Vagina (tissue), 2 donors: ENCODE data around the gene FAM90A26. TPM values are rescaled to one million over a fixed set of nuclear protein-coding genes. Genes with fewer than 3 reads are reported as not detected.
A peak's percentile ranks its signal among the peaks of the same experiment; 100 is the strongest.
"Not testable (repeated sequence)": the region's sequence is repeated elsewhere in the genome, so short reads cannot be mapped to it uniquely, and the experiment has no call there.

Experiments used
- DNase-seq, 2 donors: peaks; one replicate each; pipeline ENCODE4 v3.0.0-alpha.2; 2017; ENCODE audit errors: extremely low spot score in 2 of 2
- H3K27ac ChIP-seq: fragments of 200-600 bp; sonication (generic); one replicate; pipeline ENCODE4 v1.5.1; 2019
- H3K27me3 ChIP-seq: fragments of 200-600 bp; sonication (generic); one replicate; pipeline ENCODE4 v1.5.1; 2019
- H3K36me3 ChIP-seq, 2 donors: fragments of 200-600 bp; sonication (generic); one replicate each; pipeline ENCODE4 v1.5.1; 2017 to 2019
- H3K4me1 ChIP-seq: fragments of 200-600 bp; sonication (generic); one replicate; pipeline ENCODE4 v1.5.1; 2019
- H3K4me3 ChIP-seq, 2 donors: fragments of 200-600 bp; sonication (generic); 1 replicate in 1 of 2; 2 replicates in 1 of 2; pipeline ENCODE4 v1.5.1; 2016 to 2019
- H3K9me3 ChIP-seq: fragments of 200-600 bp; sonication (generic); one replicate; pipeline ENCODE4 v1.5.1; 2019
- CTCF ChIP-seq, 3 experiments: fragments of 450-650 bp in 2 of 3; fragments of 200-600 bp in 1 of 3; sonication (generic) in 1 of 3; IDR thresholded peaks; one replicate each; pipeline ENCODE4 v1.5.1; 2017 to 2019; ENCODE audit warnings: antibody characterized with exemption in 3 of 3, mild to moderate bottlenecking in 2 of 3, moderate library complexity in 2 of 3
- POLR2A ChIP-seq, 2 donors: fragments of 450-650 bp; IDR thresholded peaks; one replicate each; pipeline ENCODE4 v1.6.1; 2017; ENCODE audit warnings: antibody characterized with exemption in 2 of 2, mild to moderate bottlenecking in 2 of 2, moderate library complexity in 2 of 2
- POLR2AphosphoS5 ChIP-seq, 2 donors: sonication (generic); formaldehyde crosslinking; IDR thresholded peaks; one replicate each; pipeline ENCODE4 v1.9.0; 2017; ENCODE audit warnings: antibody characterized with exemption in 2 of 2, mild to moderate bottlenecking in 2 of 2, low read depth in 1 of 2; ENCODE audit not compliant: insufficient read depth in 1 of 2
- intact Hi-C: fragments of 100-400 bp; cut with DNase I; formaldehyde crosslinking; loops from one replicate; pipeline ENCODE4 v1.15.1; 2023
- total RNA-seq: library from RNA; depleted of rRNA; stranded (reverse); fragments of >200 nt; gene quantifications from one replicate; pipeline ENCODE4 v1.2.3, GENCODE V29; 2016

The FAM90A26 gene
- total RNA-seq, 1 donor from 2014 or later, result not detected

- TF ChIP-seq POLR2A (IDR thresholded peaks at IDR 0.05) (no peak), POLR2AphosphoS5 (IDR thresholded peaks at IDR 0.05; ENCODE audit: insufficient read depth in 1 of 2, low read depth in 1 of 2) (no peak), CTCF (IDR thresholded peaks at IDR 0.05) (no peak)
- intact Hi-C loops, result no loop called here
- Histone ChIP-seq H3K4me1 (no peaks in the 10 kb centered on the region), H3K9me3 (no peaks in the 10 kb centered on the region), H3K36me3 (no peaks in the 10 kb centered on the region), H3K27ac (no peak overlapping the region), H3K27me3 (no peaks in the 10 kb centered on the region), H3K4me3 (no peak overlapping the region)
- no peak for DNase-seq
Observed at GRCh38 chr4:9143421-9144080, 26.7 kb upstream of the FAM90A26 start.

GRCh38 chr4:9146967-9147366, 23.2 kb upstream of the FAM90A26 start:
- Histone ChIP-seq H3K36me3 (no peaks in the 10 kb centered on the region), H3K27ac (no peak overlapping the region), H3K9me3 (no peaks in the 10 kb centered on the region), H3K4me1 (no peaks in the 10 kb centered on the region), H3K4me3 (no peak overlapping the region), H3K27me3 (no peaks in the 10 kb centered on the region)
- TF ChIP-seq POLR2AphosphoS5 (IDR thresholded peaks at IDR 0.05; ENCODE audit: insufficient read depth in 1 of 2, low read depth in 1 of 2) (no peak), CTCF (IDR thresholded peaks at IDR 0.05) (no peak), POLR2A (IDR thresholded peaks at IDR 0.05) (no peak)
- intact Hi-C loops, result no loop called here
- no peak for DNase-seq

GRCh38 chr4:9147368-9147767, 22.8 kb upstream of the FAM90A26 start:
- H3K27ac ChIP-seq, H3K4me3 ChIP-seq, DNase-seq, H3K27me3 ChIP-seq, H3K36me3 ChIP-seq, intact Hi-C loops, H3K9me3 ChIP-seq, H3K4me1 ChIP-seq: not testable (repeated sequence)

- H3K4me1 ChIP-seq, H3K9me3 ChIP-seq, H3K4me3 ChIP-seq, intact Hi-C loops, H3K27ac ChIP-seq, H3K36me3 ChIP-seq, DNase-seq, H3K27me3 ChIP-seq: not testable (repeated sequence)
Observed at GRCh38 chr4:9148611-9149409, 21.4 kb upstream of the FAM90A26 start.

GRCh38 chr4:9151809-9152179, 18.4 kb upstream of the FAM90A26 start:
- intact Hi-C loops, result not testable (repeated sequence)
- peak overlapping the region; percentile 76 for H3K4me3 ChIP-seq

GRCh38 chr4:9152180-9153007, 17.8 kb upstream of the FAM90A26 start:
- DNase-seq, result peak in 1 of 2 donors; percentile 96
- Histone ChIP-seq H3K27ac (peak overlapping the region; percentile 93), H3K4me3 (peak overlapping the region; percentile 78 to 79)
- intact Hi-C loops, H3K4me1 ChIP-seq, H3K9me3 ChIP-seq, H3K27me3 ChIP-seq, H3K36me3 ChIP-seq: not testable (repeated sequence)
- TF ChIP-seq POLR2AphosphoS5 (IDR thresholded peaks at IDR 0.05; ENCODE audit: insufficient read depth in 1 of 2, low read depth in 1 of 2) (peak in 1 of 2 donors; percentile 73), POLR2A (IDR thresholded peaks at IDR 0.05) (peak in 1 of 2 donors; percentile 55)

More at GRCh38 chr4:9151809-9152179, 18.4 kb upstream of the FAM90A26 start:
- H3K27me3 ChIP-seq, H3K4me1 ChIP-seq, H3K36me3 ChIP-seq, H3K9me3 ChIP-seq: not testable (repeated sequence)
- peak overlapping the region; percentile 93 for H3K27ac ChIP-seq
- peak in 1 of 2 donors; percentile 89 for DNase-seq
